GM13977 (cell line): ENCODE results near the gene GAMT.

Experiments
- DNase-seq: peaks from one replicate; pipeline ENCODE4 v3.0.0; 2012; ENCODE audit warnings: low spot score
- CTCF ChIP-seq: IDR thresholded peaks from 2 replicates; pipeline ENCODE4 v1.5.1; 2012; ENCODE audit warnings: mild to moderate bottlenecking, control low read depth; ENCODE audit not compliant: insufficient read depth; ENCODE audit errors: extremely low read depth, missing control alignments
- in situ Hi-C: fragments of 300-500 bp; cut with MboI; formaldehyde crosslinking; loops from one replicate; pipeline ENCODE4 v1.12.0; 2022; ENCODE audit warnings: low sequenced_read_pairs, low pct_unique_long_range_greater_than_20kb, mixed read lengths, inconsistent platforms; ENCODE audit not compliant: unreplicated experiment

Gene GAMT

GRCh38 chr19:1401138-1401888 lies at the start of gene GAMT:
TSS of gene GAMT (minus strand) at chr19:1401542. CDS start at chr19:1401476, 66 bp downstream.
- TF ChIP-seq CTCF: peak; percentile 77
- peak; percentile 95 for DNase-seq
- in situ Hi-C loops: no loop called here

DNA sequence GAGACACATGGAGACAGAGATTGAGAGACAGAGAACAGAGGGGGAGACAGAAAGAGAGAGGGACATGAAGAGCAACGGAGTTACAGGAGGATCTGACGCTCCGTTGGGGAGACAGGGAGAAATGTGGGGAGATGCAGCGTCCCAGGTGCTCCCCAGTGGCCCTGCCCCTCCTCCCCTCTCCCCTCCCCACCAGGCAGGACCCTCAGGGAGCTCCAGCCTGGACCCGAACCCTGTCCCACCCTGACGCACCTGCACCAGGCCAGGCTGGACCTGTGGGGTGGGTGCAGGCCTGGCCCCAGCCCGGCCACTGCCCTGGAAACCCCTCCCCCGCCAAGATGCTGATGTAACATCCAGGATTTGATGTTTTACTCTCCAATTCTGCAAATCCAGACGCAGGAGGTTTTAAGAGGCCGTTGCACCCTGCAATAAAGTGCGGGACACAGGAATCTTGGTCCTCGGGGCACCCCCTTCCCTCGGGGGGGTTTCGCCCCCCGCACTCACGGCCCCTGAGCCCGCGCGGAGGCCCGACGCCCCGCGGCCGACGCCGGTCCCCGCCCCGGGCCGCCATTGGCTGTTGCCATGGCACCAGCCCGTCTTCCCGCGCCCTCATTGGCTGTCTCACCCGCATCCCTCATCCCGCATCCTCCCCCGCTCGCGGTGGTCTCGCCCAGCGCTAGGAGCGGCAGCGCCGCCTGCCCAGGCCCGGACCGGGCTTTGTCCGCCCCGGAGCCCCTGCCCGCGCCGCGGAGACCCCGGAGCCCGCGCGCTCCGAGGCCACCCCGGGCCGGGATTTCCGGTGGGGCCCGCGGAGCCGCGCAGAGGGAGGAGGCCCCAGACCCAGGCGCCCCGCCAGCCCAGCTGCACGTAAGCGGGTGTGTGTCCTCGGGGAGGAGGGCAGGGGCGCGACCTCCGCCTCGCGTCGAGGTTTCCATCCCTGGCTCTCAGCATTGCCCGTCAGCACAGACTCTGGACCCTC lies 48.4 kb upstream of the GAMT start, which contains the start of gene APC2:
APC2 (plus strand) TSS at position 655 of the 976 bp plus-strand sequence. CDS start 2,881 bp downstream, outside the sequence.
- TF ChIP-seq CTCF: no peak
- peak; percentile 83 for DNase-seq
- in situ Hi-C loops: no loop called here

- TF ChIP-seq CTCF: no peak
- in situ Hi-C loops: no loop called here
- DNase-seq: no peak
These were observed 46.6 kb upstream of the GAMT start for GRCh38 chr19:1447944-1448343.

DNA sequence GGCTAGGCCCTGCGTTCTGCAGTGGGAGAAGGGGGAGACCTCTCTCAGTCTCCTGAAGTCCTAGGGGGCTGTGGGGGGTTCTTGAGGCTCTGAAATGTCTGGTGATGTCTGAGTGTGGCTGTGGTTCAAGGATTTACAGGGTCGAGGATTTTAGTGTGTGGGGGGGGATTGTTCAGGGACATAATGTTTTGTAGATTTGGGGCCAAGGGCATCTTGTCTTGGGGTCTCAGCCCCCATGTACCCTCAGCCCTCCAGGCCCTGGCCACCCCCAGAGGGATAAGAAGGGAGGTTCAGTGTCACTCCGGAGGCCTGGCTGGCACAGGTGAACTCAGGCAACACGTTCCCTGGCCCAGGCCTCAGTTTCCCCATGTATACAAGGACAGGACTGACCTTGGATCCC lies 46.2 kb upstream of the GAMT start:
- DNase-seq: no peak
- TF ChIP-seq CTCF: no peak
- in situ Hi-C loops: no loop called here

- in situ Hi-C loops: no loop called here
- TF ChIP-seq CTCF: no peak
- DNase-seq: no peak
These were observed 45.6 kb upstream of the GAMT start for GRCh38 chr19:1446713-1447481.
